SU-DHL-6 (cell line): ENCODE measurements around the gene SMTN.

Experiments
- CTCF ChIP-seq: fragments of 200-600 bp; sonication (generic); IDR thresholded peaks from one replicate; pipeline ENCODE4 v1.5.1; 2017; ENCODE audit warnings: antibody characterized with exemption, mild to moderate bottlenecking, low read length, moderate library complexity; ENCODE audit not compliant: insufficient read depth, poor library complexity, severe bottlenecking
- EZH2phosphoT487 ChIP-seq: fragments of 200-600 bp; sonication (generic), shearing (Covaris generic); conservative IDR thresholded peaks from 2 replicates; pipeline ENCODE4 v1.6.1; 2018; ENCODE audit warnings: mild to moderate bottlenecking, antibody characterized with exemption, low read length, moderate library complexity, mixed read lengths

- TF ChIP-seq CTCF, result peak; percentile 79
- no peak for TF ChIP-seq EZH2phosphoT487
Observed at GRCh38 chr22:31084811-31085492, 3.8 kb downstream of the SMTN start.
